ENCODE results near the gene ENPP6. TPM values are rescaled to one million over a fixed set of nuclear protein-coding genes. Genes with fewer than 3 reads are reported as not detected.

Gene ENPP6
- total RNA-seq, 1 donor from 2014 or later: not detected

GRCh38 chr4:184102927-184103326, 114.7 kb downstream of the ENPP6 start:
- Mint-ChIP-seq H3K4me3 (no peak overlapping the region), H3K36me3 (ENCODE audit: low read depth) (no peaks in the 10 kb centered on the region), H3K27me3 (ENCODE audit: low read depth) (no peaks in the 10 kb centered on the region), H3K9me3 (peaks cover 4% of the 10 kb centered on the region), H3K27ac (ENCODE audit: unreplicated experiment) (no peak overlapping the region), H3K4me1 (peaks cover 9% of the 10 kb centered on the region)
- DNase-seq (ENCODE audit: low read depth, low spot score): no peak
- TF ChIP-seq CTCF (conservative IDR thresholded peaks at IDR 0.05): no peak

DNA sequence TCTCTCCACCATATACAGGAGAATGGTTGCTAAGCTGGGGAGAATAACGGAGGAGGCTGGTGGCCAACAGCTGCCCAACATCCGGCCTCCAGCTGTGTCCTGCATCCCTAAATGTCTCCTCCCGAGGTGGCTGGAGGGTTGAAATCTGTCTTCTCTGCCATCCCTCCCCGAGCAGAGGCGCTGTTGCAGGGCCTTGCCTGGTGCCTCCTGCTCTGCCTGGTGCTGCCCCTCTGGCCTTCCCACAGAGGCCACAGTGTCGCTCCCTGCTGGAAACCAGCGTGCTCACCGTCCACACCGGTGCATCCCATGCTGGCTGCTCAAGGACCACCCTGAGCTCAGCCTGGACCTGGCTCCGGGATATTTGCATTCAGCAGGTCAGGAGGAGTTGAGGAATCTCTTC, 115.2 kb downstream of the ENPP6 start:
- Mint-ChIP-seq H3K27ac (ENCODE audit: unreplicated experiment) (no peak overlapping the region), H3K4me1 (peaks cover 9% of the 10 kb centered on the region), H3K9me3 (peaks cover 4% of the 10 kb centered on the region), H3K27me3 (ENCODE audit: low read depth) (no peaks in the 10 kb centered on the region), H3K36me3 (ENCODE audit: low read depth) (no peaks in the 10 kb centered on the region), H3K4me3 (no peak overlapping the region)
- TF ChIP-seq CTCF (conservative IDR thresholded peaks at IDR 0.05): no peak
- no peak for DNase-seq (ENCODE audit: low read depth, low spot score)

GRCh38 chr4:184101711-184102110, 116.0 kb downstream of the ENPP6 start:
- Mint-ChIP-seq H3K27ac (ENCODE audit: unreplicated experiment) (no peak overlapping the region), H3K27me3 (ENCODE audit: low read depth) (no peaks in the 10 kb centered on the region), H3K4me3 (no peak overlapping the region), H3K4me1 (peaks cover 9% of the 10 kb centered on the region), H3K36me3 (ENCODE audit: low read depth) (no peaks in the 10 kb centered on the region), H3K9me3 (peaks cover 4% of the 10 kb centered on the region)
- TF ChIP-seq CTCF (conservative IDR thresholded peaks at IDR 0.05): no peak
- DNase-seq (ENCODE audit: low read depth, low spot score): no peak

DNA sequence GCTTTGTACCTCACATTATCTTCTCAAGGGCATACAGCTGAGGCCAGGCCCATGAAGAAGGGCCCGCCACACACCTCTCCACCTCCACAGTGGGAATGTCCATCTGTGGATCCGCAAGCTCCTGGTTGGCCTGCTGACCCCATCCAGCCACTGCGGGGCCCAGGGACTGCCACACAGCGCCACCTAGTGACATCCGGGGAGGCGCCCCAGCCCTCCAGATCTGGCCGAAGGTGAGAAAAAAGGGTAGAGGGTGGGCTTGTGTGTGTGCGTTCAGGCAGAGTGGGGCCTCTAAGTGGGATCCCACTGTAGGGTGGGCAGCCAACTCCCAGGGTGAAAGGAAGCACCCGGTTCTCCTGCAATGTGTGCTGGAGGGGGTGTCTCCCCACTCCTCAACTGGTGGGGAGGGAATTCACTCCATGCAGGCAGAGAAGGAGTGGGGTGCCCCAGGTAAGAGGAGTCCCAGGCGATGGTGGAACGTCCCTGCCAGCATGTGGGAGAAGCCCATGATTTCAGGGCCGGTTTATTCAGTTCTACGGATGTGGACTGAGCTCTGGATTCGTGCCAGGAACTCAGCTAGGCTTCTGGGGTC, 117.3 kb downstream of the ENPP6 start:
- Mint-ChIP-seq H3K4me3 (no peak overlapping the region), H3K9me3 (peaks cover 4% of the 10 kb centered on the region), H3K27me3 (ENCODE audit: low read depth) (no peaks in the 10 kb centered on the region), H3K36me3 (ENCODE audit: low read depth) (no peaks in the 10 kb centered on the region), H3K4me1 (peaks cover 9% of the 10 kb centered on the region), H3K27ac (ENCODE audit: unreplicated experiment) (no peak overlapping the region)
- TF ChIP-seq CTCF (conservative IDR thresholded peaks at IDR 0.05): peak; percentile 72
- peak; percentile 67 for DNase-seq (ENCODE audit: low read depth, low spot score)

DNA sequence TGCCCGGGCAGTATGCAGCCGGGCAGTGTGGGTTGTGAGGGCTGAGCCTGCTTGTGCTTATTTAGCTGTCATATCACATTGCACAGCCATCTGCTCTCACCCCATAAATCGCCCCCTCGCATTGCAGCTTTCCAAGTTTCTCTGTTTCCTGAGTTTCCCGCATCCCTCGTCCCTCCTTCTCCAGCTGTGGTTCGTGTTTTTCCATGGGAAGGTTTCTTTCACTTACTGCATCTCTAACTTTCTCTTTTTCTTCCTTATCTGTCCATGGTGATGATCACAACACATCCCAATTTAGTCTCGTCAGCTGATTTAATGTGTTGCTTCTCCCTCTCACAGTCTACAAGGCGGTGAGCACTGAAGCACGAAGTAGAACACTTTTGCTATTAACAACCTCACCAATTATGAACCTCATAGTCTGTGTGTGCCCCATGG, 118.1 kb downstream of the ENPP6 start:
- peaks cover 9% of the 10 kb centered on the region for H3K4me1 Mint-ChIP-seq

More for the DNA sequence above, 118.1 kb downstream of the ENPP6 start:
- Mint-ChIP-seq H3K4me3 (no peak overlapping the region), H3K9me3 (no peaks in the 10 kb centered on the region), H3K27me3 (ENCODE audit: low read depth) (no peaks in the 10 kb centered on the region), H3K27ac (ENCODE audit: unreplicated experiment) (no peak overlapping the region), H3K36me3 (ENCODE audit: low read depth) (no peaks in the 10 kb centered on the region)
- TF ChIP-seq CTCF (conservative IDR thresholded peaks at IDR 0.05): no peak
- DNase-seq (ENCODE audit: low read depth, low spot score): no peak
